Astrocyte of the cerebellum (primary cell): Measurements from ENCODE around the gene SYT5.
"Not testable (repeated sequence)": the region's sequence is repeated elsewhere in the genome, so short reads cannot be mapped to it uniquely, and the experiment has no call there.

ENCODE experiments used
- DNase-seq: peaks from one replicate; pipeline ENCODE4 v3.0.0-alpha.2; 2011; ENCODE audit warnings: low read depth
- H3K4me3 ChIP-seq: 2 replicates; pipeline ENCODE4 v1.5.1; 2011; ENCODE audit warnings: mild to moderate bottlenecking, low read depth, low read length, moderate library complexity
- in situ Hi-C: cut with HindIII; loops from 2 replicates; pipeline ENCODE4 v1.10.0; 2017; ENCODE audit warnings: low sequenced_read_pairs
- TF ChIP-seq, protein P1 (sequence below): IDR thresholded peaks from 2 replicates; pipeline ENCODE4 v1.5.1; 2012; ENCODE audit warnings: low read length, low read depth, moderate library complexity, mild to moderate bottlenecking; ENCODE audit errors: missing control alignments

Gene SYT5

GRCh38 chr19:55157064-55157908 is 22.8 kb downstream of the SYT5 start, which contains the start of gene TNNI3:
TSS of gene TNNI3 (minus strand) at chr19:55157732. CDS start at chr19:55157589, 143 bp downstream.
- H3K4me3 ChIP-seq: no peak within 1 kb of the TSS
- TF ChIP-seq, protein P1, sequence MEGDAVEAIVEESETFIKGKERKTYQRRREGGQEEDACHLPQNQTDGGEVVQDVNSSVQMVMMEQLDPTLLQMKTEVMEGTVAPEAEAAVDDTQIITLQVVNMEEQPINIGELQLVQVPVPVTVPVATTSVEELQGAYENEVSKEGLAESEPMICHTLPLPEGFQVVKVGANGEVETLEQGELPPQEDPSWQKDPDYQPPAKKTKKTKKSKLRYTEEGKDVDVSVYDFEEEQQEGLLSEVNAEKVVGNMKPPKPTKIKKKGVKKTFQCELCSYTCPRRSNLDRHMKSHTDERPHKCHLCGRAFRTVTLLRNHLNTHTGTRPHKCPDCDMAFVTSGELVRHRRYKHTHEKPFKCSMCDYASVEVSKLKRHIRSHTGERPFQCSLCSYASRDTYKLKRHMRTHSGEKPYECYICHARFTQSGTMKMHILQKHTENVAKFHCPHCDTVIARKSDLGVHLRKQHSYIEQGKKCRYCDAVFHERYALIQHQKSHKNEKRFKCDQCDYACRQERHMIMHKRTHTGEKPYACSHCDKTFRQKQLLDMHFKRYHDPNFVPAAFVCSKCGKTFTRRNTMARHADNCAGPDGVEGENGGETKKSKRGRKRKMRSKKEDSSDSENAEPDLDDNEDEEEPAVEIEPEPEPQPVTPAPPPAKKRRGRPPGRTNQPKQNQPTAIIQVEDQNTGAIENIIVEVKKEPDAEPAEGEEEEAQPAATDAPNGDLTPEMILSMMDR: no peak
- in situ Hi-C loops: no loop called here
- no peak for DNase-seq

DNA sequence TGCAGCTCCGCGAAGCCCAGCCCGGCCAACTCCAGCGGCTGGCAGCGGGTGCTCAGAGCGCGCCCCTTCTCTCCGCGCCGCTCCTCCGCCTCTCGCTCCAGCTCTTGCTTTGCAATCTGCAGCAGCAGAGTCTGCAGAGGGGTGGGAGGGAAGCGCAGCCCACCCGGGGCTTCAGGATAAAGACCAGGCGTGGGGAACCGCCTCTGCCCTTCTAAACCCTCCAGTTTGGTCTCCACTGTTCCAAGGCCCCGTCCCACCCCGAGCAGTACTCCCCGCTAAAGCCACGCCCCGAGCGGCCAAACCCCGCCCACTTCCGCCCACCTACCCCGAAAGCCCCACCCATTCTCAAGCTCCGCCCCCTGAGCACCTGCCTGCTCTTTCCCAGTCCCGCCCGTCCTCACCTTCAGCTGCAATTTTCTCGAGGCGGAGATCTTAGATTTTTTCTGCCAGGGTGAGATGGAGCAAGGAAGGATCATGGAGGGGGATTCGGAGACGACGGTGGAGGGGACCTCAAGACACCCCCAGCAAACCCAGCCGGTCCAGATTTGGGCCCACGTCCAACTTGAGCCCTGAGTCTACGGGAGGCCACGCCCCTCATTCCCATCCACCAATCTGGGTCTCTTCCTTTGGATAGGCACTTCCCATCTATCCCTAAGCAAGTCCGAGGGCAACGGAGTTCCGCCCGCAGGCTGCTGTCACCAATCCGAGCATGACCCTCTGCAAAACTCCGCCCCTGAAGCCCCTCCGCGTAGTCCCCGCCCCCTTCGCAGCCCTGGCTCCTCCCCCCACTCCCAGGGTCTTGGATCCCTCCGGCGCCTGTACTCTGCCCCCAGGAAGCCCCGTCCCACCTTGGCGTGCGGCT is 23.7 kb downstream of the SYT5 start:
- no peak for DNase-seq
- in situ Hi-C loops: no loop called here
- H3K4me3 ChIP-seq: no peak overlapping the region
- TF ChIP-seq, protein P1: no peak

DNA sequence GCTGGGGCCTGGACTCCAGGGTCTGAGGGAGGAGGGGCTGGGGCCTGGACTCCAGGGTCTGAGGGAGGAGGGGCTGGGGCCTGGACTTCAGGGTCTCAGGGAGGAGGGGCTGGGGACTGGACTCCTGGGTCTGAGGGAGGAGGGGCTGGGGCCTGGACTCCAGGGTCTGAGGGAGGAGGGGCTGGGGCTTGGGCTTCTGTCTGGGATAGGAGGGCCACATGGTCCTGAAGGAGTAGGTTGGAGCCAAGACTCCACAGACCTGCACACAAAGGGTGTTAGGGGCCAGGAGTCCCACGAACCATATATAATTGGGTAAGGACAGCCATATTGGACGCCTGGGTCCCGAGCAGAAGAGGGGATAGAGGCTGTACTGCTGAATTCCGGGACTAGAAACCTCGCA is 24.3 kb downstream of the SYT5 start:
- in situ Hi-C loops, H3K4me3 ChIP-seq, DNase-seq: not testable (repeated sequence)

DNA sequence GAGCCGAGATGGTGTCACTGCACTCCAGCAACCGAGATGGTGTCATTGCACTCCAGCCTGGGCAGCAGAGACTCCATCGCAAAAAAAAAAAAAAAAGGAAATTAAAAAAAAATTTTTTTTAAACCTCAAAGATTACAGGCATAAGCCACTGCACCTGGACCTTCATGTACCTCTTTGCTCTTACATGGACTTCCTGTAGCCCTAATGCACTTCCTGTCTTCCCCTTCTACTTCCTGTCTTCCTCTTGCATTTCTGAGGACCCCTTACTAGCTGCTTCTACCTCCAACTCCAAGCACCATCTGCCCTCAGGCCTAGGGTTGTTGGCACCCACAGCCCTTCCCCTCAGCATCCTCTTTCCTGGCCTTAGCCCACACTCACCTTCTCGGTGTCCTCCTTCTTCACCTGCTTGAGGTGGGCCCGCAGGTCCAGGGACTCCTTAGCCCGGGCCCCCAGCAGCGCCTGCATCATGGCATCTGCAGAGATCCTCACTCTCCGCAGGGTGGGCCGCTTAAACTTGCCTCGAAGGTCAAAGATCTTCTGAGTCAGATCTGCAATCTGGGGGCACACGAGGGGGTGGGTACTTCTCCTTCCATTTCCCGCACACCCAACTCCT is 26.3 kb downstream of the SYT5 start:
- TF ChIP-seq, protein P1: no peak
- in situ Hi-C loops: no loop called here
- DNase-seq: no peak
- no peak overlapping the region for H3K4me3 ChIP-seq

- no peak for DNase-seq
- in situ Hi-C loops: no loop called here
- TF ChIP-seq, protein P1: no peak
- no peak overlapping the region for H3K4me3 ChIP-seq
These were observed 28.1 kb downstream of the SYT5 start for GRCh38 chr19:55152017-55152416.

DNA sequence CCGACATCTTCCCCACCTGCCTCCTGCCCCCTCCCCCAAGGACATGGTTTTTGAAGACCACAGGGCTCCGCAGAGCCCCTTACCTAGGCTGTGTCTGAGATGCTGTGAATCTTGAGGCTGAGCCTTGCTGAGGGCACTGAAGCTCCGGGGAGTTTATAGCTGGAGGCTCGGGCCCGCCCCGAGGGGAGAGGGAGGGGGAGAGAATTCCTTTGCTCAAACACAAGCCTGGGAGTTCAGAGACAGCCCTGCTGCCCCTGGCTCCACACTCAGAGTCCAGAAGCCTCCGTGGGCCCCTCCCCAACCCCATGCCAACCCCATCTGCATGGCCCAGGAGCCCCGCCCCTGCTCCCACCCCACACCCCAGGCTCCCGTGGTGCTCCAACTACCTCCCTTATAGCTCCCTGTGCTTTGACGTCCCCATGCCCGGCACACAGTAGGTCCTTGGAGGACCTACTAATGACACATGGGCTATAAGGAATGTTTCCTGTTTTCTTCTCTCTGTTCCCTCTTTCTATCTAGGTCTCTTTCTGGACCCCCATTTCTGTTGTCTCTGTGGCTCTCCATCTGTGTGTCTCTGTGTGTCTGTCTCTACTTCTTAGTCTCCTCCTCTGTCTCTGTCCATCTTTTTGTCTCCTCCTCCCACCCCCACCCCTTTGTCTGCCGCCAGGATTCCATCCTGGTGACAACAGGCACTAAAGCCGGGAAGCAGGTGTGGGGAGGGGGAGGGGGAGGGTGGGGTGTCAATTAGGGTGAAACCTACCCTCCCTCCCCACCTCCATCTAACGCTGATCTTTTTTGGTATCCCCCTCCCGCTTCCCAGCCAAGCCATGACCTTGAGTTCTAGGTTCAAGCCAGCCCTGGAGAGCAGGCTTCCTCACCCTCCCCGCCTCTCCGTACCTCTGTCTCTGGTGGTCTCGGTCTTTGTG is 30.7 kb downstream of the SYT5 start, which contains the start of gene TNNT1:
Gene TNNT1, minus strand, starts transcription at position 129 of the 926 bp plus-strand sequence. CDS start 2,049 bp downstream, outside the sequence.
- no peak for DNase-seq
- in situ Hi-C loops: no loop called here
- TF ChIP-seq, protein P1: no peak
- H3K4me3 ChIP-seq: no peak within 1 kb of the TSS
